Activated CD8-positive, alpha-beta memory T cell treated with anti-CD3 and anti-CD28 coated beads for 48 hours (primary cell): ENCODE results near the gene TAC4.
"Not testable (repeated sequence)": the region's sequence is repeated elsewhere in the genome, so short reads cannot be mapped to it uniquely, and the experiment has no call there.

Source experiments
- DNase-seq, 3 experiments: peaks; one replicate each; pipeline ENCODE4 v3.0.0-alpha.2; 2020; ENCODE audit warnings: low read depth in 2 of 3, low spot score in 2 of 3

Gene TAC4

GRCh38 chr17:49843774-49844350 lies 4.0 kb downstream of the TAC4 start:
- no peak for DNase-seq

GRCh38 chr17:49842846-49843245 lies 5.0 kb downstream of the TAC4 start:
- no peak for DNase-seq

GRCh38 chr17:49842371-49842770 lies 5.5 kb downstream of the TAC4 start:
- no peak for DNase-seq

GRCh38 chr17:49841548-49841947 lies 6.3 kb downstream of the TAC4 start:
- no peak for DNase-seq

GRCh38 chr17:49839455-49839854 lies 8.4 kb downstream of the TAC4 start:
- DNase-seq, result no peak

GRCh38 chr17:49836111-49837030 lies 11.5 kb downstream of the TAC4 start:
- DNase-seq, result no peak

GRCh38 chr17:49835472-49835871 lies 12.4 kb downstream of the TAC4 start:
- no peak for DNase-seq

- no peak for DNase-seq
Observed at GRCh38 chr17:49834118-49834743, 13.6 kb downstream of the TAC4 start.

- DNase-seq, result no peak
Observed at GRCh38 chr17:49832840-49833599, 14.8 kb downstream of the TAC4 start.

GRCh38 chr17:49830605-49831004 lies 17.3 kb downstream of the TAC4 start:
- DNase-seq, result no peak

GRCh38 chr17:49829026-49829425 lies 18.8 kb downstream of the TAC4 start:
- no peak for DNase-seq

- DNase-seq, result not testable (repeated sequence)
Observed at GRCh38 chr17:49828325-49828724, 19.5 kb downstream of the TAC4 start.

- DNase-seq, result no peak
Observed at GRCh38 chr17:49825645-49826044, 22.2 kb downstream of the TAC4 start.

GRCh38 chr17:49823614-49824013 lies 24.3 kb downstream of the TAC4 start:
- DNase-seq, result no peak

GRCh38 chr17:49822829-49823228 lies 25.0 kb downstream of the TAC4 start:
- no peak for DNase-seq

- DNase-seq, result no peak
Observed at GRCh38 chr17:49821916-49822315, 26.0 kb downstream of the TAC4 start.

- DNase-seq, result no peak
Observed at GRCh38 chr17:49821466-49821865, 26.4 kb downstream of the TAC4 start.

- no peak for DNase-seq
Observed at GRCh38 chr17:49820773-49821172, 27.1 kb downstream of the TAC4 start.

- no peak for DNase-seq
Observed at GRCh38 chr17:49819651-49820050, 28.2 kb downstream of the TAC4 start.

GRCh38 chr17:49819138-49819537 lies 28.7 kb downstream of the TAC4 start:
- no peak for DNase-seq

- DNase-seq, result no peak
Observed at GRCh38 chr17:49817993-49818392, 29.9 kb downstream of the TAC4 start.
